Mammary epithelial cell (primary cell): ENCODE results near the gene STAT3.

Experiments used
- EZH2 ChIP-seq: IDR thresholded peaks from 2 replicates; pipeline ENCODE4 v1.6.1; 2012; ENCODE audit warnings: low read length, inconsistent platforms, borderline replicate concordance
- TF ChIP-seq, protein P1 (sequence below), 2 donors: IDR thresholded peaks in 1 of 2; conservative IDR thresholded peaks in 1 of 2; 2 replicates each; pipeline ENCODE4 v1.5.1; 2011 to 2012; ENCODE audit warnings: inconsistent platforms in 2 of 2, low read length in 2 of 2, mild to moderate bottlenecking in 2 of 2, control low read depth in 1 of 2, low read depth in 1 of 2; ENCODE audit not compliant: insufficient read depth in 1 of 2; ENCODE audit errors: extremely low read depth in 1 of 2

DNA sequence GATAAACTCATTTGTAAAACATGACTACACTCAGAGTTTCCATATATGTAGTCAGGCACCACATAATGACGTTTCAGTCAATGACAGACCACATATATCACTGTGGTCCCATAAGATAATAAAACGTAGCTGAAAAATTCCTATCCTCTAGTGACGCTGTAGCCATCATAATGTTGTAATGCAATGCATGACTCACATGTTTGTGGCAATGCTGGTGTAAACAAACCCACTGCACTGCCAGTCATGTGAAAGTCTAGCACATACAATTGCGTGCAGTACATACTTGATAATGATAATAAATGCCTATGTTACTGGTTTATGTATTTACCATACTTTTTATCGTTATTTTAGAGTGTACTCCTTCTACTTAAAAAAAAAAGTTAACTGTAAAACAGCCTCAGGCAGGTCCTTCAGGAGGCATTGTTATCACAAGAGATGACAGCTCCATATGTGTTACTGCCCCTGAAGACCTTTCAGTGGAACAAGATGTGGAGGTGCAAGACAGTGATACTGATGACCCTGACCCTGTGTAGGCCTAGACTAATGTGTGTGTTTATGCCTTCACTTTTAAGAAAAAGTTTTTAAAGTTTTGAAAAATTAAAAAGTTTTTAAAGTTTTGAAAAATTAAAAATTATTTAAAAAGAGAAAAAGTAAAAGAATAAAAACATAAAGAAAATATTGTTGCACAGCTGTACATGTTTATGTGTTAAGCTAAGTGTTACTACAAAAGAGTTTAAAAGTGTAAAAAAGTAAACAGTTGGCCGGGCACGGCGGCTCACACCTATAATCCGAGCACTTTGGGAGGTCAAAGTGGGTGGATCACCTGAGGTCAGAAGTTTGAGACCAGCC is 121.1 kb downstream of the STAT3 start:
- TF ChIP-seq EZH2, result no peak
- TF ChIP-seq, protein P1, sequence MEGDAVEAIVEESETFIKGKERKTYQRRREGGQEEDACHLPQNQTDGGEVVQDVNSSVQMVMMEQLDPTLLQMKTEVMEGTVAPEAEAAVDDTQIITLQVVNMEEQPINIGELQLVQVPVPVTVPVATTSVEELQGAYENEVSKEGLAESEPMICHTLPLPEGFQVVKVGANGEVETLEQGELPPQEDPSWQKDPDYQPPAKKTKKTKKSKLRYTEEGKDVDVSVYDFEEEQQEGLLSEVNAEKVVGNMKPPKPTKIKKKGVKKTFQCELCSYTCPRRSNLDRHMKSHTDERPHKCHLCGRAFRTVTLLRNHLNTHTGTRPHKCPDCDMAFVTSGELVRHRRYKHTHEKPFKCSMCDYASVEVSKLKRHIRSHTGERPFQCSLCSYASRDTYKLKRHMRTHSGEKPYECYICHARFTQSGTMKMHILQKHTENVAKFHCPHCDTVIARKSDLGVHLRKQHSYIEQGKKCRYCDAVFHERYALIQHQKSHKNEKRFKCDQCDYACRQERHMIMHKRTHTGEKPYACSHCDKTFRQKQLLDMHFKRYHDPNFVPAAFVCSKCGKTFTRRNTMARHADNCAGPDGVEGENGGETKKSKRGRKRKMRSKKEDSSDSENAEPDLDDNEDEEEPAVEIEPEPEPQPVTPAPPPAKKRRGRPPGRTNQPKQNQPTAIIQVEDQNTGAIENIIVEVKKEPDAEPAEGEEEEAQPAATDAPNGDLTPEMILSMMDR (conservative IDR thresholded peaks at IDR 0.05 in 1 of 2, IDR thresholded peaks at IDR 0.05 in 1 of 2; ENCODE audit: extremely low read depth in 1 of 2, insufficient read depth in 1 of 2, low read depth in 1 of 2, low read length in 2 of 2), result no peak
